Prostate gland (tissue), 2 donors: ENCODE results near the gene OSBPL3. TPM values are rescaled to one million over a fixed set of nuclear protein-coding genes. Genes with fewer than 3 reads are reported as not detected.

Experiments used
- DNase-seq: peaks from one replicate; pipeline ENCODE4 v3.0.0-alpha.2; 2019; ENCODE audit warnings: low spot score
- H3K27ac ChIP-seq, 2 donors: fragments of 200-600 bp; sonication (generic); 2 replicates each; pipeline ENCODE4 v1.5.1; 2017 to 2019
- H3K27me3 ChIP-seq: fragments of 200-600 bp; sonication (generic); replicated peaks from 2 replicates; pipeline ENCODE4 v1.5.1; 2019; ENCODE audit not compliant: insufficient read depth
- H3K36me3 ChIP-seq, 2 donors: fragments of 200-600 bp; sonication (generic); 1 replicate in 1 of 2; 2 replicates in 1 of 2; pipeline versions ENCODE4 v1.5.1 to v1.8.1; 2017 to 2019
- H3K4me1 ChIP-seq: fragments of 200-600 bp; sonication (generic); replicated peaks from 2 replicates; pipeline ENCODE4 v1.5.1; 2019
- H3K4me3 ChIP-seq, 2 donors: fragments of 200-600 bp; sonication (generic); 2 replicates each; pipeline ENCODE4 v1.5.1; 2017 to 2019
- H3K9me3 ChIP-seq: fragments of 200-600 bp; sonication (generic); 2 replicates; pipeline ENCODE4 v1.5.1; 2017
- CTCF ChIP-seq, 4 experiments: fragments of 200-600 bp in 2 of 4; fragments of 450-650 bp in 2 of 4; sonication (generic) in 2 of 4; IDR thresholded peaks; 1 replicate in 3 of 4; 2 replicates in 1 of 4; pipeline ENCODE4 v1.5.1; 2016 to 2019; ENCODE audit warnings: antibody characterized with exemption in 4 of 4, mild to moderate bottlenecking in 2 of 4, moderate library complexity in 2 of 4
- POLR2A ChIP-seq: fragments of 450-650 bp; IDR thresholded peaks from one replicate; pipeline ENCODE4 v1.6.1; 2016; ENCODE audit warnings: antibody characterized with exemption, mild to moderate bottlenecking
- POLR2AphosphoS5 ChIP-seq: sonication (generic); formaldehyde crosslinking; IDR thresholded peaks from one replicate; pipeline ENCODE4 v1.6.1; 2017; ENCODE audit warnings: antibody characterized with exemption
- whole genome bisulfite sequencing: methylation state at CpG from one replicate; pipeline ENCODE4 v1.1.5; 2018; 5-methylcytosine and 5-hydroxymethylcytosine counted together
- intact Hi-C: fragments of 100-400 bp; cut with DNase I; formaldehyde crosslinking; loops from one replicate; pipeline ENCODE4 v1.14.2; 2022
- total RNA-seq, 2 donors: library from RNA; depleted of rRNA; stranded (reverse); fragments of >200 nt; gene quantifications; one replicate each; pipeline ENCODE4 v1.1.0, GENCODE V29; 2016

OSBPL3 gene
- total RNA-seq, 2 donors from 2014 or later: 3.1 to 6.3 TPM

GRCh38 chr7:24889611-24890010 lies 90.4 kb downstream of the OSBPL3 start:
- WGBS: 88% methylated on average over 1 of the region's 1 CpG
- Histone ChIP-seq H3K4me1 (no peaks in the 10 kb centered on the region), H3K27ac (no peak overlapping the region), H3K9me3 (no peaks in the 10 kb centered on the region), H3K36me3 (no peaks in the 10 kb centered on the region), H3K4me3 (no peak overlapping the region), H3K27me3 (no peaks in the 10 kb centered on the region)
- no peak for DNase-seq
- intact Hi-C loops: no loop called here
- TF ChIP-seq POLR2A: no peak

GRCh38 chr7:24888653-24889052 lies 91.3 kb downstream of the OSBPL3 start:
- H3K4me1 ChIP-seq: no peaks in the 10 kb centered on the region
- no peak for DNase-seq
- TF ChIP-seq POLR2AphosphoS5: no peak
- no peak for TF ChIP-seq CTCF (IDR thresholded peaks at IDR 0.05)
- no peak for TF ChIP-seq POLR2A
- no peaks in the 10 kb centered on the region for H3K36me3 ChIP-seq
- H3K27me3 ChIP-seq: no peaks in the 10 kb centered on the region
- H3K9me3 ChIP-seq: no peaks in the 10 kb centered on the region
- no peak overlapping the region for H3K4me3 ChIP-seq
- intact Hi-C loops: no loop called here
- H3K27ac ChIP-seq: no peak overlapping the region

GRCh38 chr7:24885716-24886115 lies 94.3 kb downstream of the OSBPL3 start:
- 89% methylated on average over 1 of the region's 1 CpG for WGBS
- no peak overlapping the region for H3K4me3 ChIP-seq
- H3K9me3 ChIP-seq: no peaks in the 10 kb centered on the region
- no peaks in the 10 kb centered on the region for H3K27me3 ChIP-seq
- H3K36me3 ChIP-seq: no peaks in the 10 kb centered on the region
- TF ChIP-seq POLR2AphosphoS5 (no peak), POLR2A (no peak), CTCF (IDR thresholded peaks at IDR 0.05) (no peak)
- intact Hi-C loops: no loop called here
- DNase-seq: no peak
- no peaks in the 10 kb centered on the region for H3K4me1 ChIP-seq
- no peak overlapping the region for H3K27ac ChIP-seq

- TF ChIP-seq POLR2A (no peak), CTCF (IDR thresholded peaks at IDR 0.05) (no peak), POLR2AphosphoS5 (no peak)
- intact Hi-C loops: no loop called here
- H3K9me3 ChIP-seq: no peaks in the 10 kb centered on the region
- no peak for DNase-seq
- no peaks in the 10 kb centered on the region for H3K27me3 ChIP-seq
- no peak overlapping the region for H3K27ac ChIP-seq
- WGBS: 57% methylated on average over 2 of the region's 2 CpGs
- H3K36me3 ChIP-seq: no peaks in the 10 kb centered on the region
- no peaks in the 10 kb centered on the region for H3K4me1 ChIP-seq
- H3K4me3 ChIP-seq: no peak overlapping the region
Observed at GRCh38 chr7:24885305-24885704, 94.7 kb downstream of the OSBPL3 start.

GRCh38 chr7:24884401-24884800 lies 95.6 kb downstream of the OSBPL3 start:
- DNase-seq: no peak
- H3K27me3 ChIP-seq: no peaks in the 10 kb centered on the region
- no peak overlapping the region for H3K27ac ChIP-seq
- TF ChIP-seq POLR2AphosphoS5: no peak
- no peak for TF ChIP-seq CTCF (IDR thresholded peaks at IDR 0.05)
- TF ChIP-seq POLR2A: no peak
- intact Hi-C loops: no loop called here
- no peaks in the 10 kb centered on the region for H3K36me3 ChIP-seq
- 55% methylated on average over 6 of the region's 6 CpGs for WGBS
- H3K9me3 ChIP-seq: no peaks in the 10 kb centered on the region
- no peak overlapping the region for H3K4me3 ChIP-seq
- no peaks in the 10 kb centered on the region for H3K4me1 ChIP-seq
